Occipital lobe (tissue), 2 donors: ENCODE data around the gene CDX1. TPM values are rescaled to one million over a fixed set of nuclear protein-coding genes. Genes with fewer than 3 reads are reported as not detected.

Experiments used
- DNase-seq: peaks from one replicate; lab custom pipeline; 2025; lab: John Stamatoyannopoulos, UW
- total RNA-seq: library from RNA; depleted of rRNA; stranded (reverse); fragments of >200 nt; gene quantifications from one replicate; pipeline ENCODE4 v1.2.3, GENCODE V29; 2014

Gene CDX1
- total RNA-seq, 1 donor from 2014 or later = not detected

GRCh38 chr5:150144879-150145278, 21.7 kb upstream of the CDX1 start:
- DNase-seq = no peak

GRCh38 chr5:150146235-150146634, 20.3 kb upstream of the CDX1 start:
- no peak for DNase-seq

GRCh38 chr5:150146862-150147601, 19.5 kb upstream of the CDX1 start:
- no peak for DNase-seq

- DNase-seq = no peak
Measured at GRCh38 chr5:150147670-150148069, 18.9 kb upstream of the CDX1 start.

GRCh38 chr5:150148117-150148927, 18.3 kb upstream of the CDX1 start:
- no peak for DNase-seq

GRCh38 chr5:150149618-150150017, 17.0 kb upstream of the CDX1 start:
- DNase-seq = no peak

- no peak for DNase-seq
Measured at GRCh38 chr5:150152636-150153462, 13.7 kb upstream of the CDX1 start.

GRCh38 chr5:150153483-150153882, 13.1 kb upstream of the CDX1 start:
- no peak for DNase-seq

GRCh38 chr5:150153957-150154617, 12.5 kb upstream of the CDX1 start:
- no peak for DNase-seq

GRCh38 chr5:150154618-150155128, 11.9 kb upstream of the CDX1 start:
- DNase-seq = no peak

GRCh38 chr5:150155258-150156026, 11.1 kb upstream of the CDX1 start, which contains the start of gene PDGFRB:
Gene PDGFRB, minus strand, starts transcription at chr5:150155845. Its CDS starts 18,798 bp downstream, at chr5:150137047.
- peak; percentile 83 for DNase-seq

- no peak for DNase-seq
Measured at GRCh38 chr5:150156027-150156368, 10.6 kb upstream of the CDX1 start.

- no peak for DNase-seq
Measured at GRCh38 chr5:150156540-150156939, 10.0 kb upstream of the CDX1 start.

GRCh38 chr5:150157168-150157567, 9.4 kb upstream of the CDX1 start:
- DNase-seq = no peak

- DNase-seq = no peak
Measured at GRCh38 chr5:150158170-150158949, 8.2 kb upstream of the CDX1 start.

GRCh38 chr5:150159031-150159430, 7.5 kb upstream of the CDX1 start:
- no peak for DNase-seq

- DNase-seq = no peak
Measured at GRCh38 chr5:150159741-150160179, 6.8 kb upstream of the CDX1 start.

GRCh38 chr5:150160448-150161081, 6.0 kb upstream of the CDX1 start:
- DNase-seq = no peak
